HCT116 (cell line): Measurements from ENCODE around the gene SECTM1. TPM values are rescaled to one million over a fixed set of nuclear protein-coding genes. Genes with fewer than 3 reads are reported as not detected.

Experiments used
- ATAC-seq: fragments of 200-7000 bp; cut with Tn5 transposase; 2 replicates; pipeline ENCODE4 v1.9.1; 2020; ENCODE audit warnings: mild to moderate bottlenecking, moderate library complexity
- BruUV-seq: library from RNA; stranded (reverse); fragments of 400-500 nt; replicated peaks from 2 replicates; lab custom pipeline; 2021; lab: Mats Ljungman, UMichigan
- CTCF ChIA-PET: fragments of 300-600 bp; sonication (Branson Sonifier 250); formaldehyde crosslinking; loops from one replicate; lab custom pipeline; 2021; ENCODE audit warnings: antibody characterized with exemption; lab: Charles Lee
- POLR2A ChIA-PET: fragments of 300-600, 350-600 bp; sonication (Branson Sonifier 250); formaldehyde crosslinking; loops from one replicate; lab custom pipeline; 2021; ENCODE audit warnings: antibody characterized with exemption; lab: Charles Lee
- RAD21 ChIA-PET, 2 experiments: fragments of 300-600 bp; sonication (Branson Sonifier 250); formaldehyde crosslinking; loops; one replicate each; lab custom pipeline; 2023; ENCODE audit warnings: low total read pairs in 2 of 2; ENCODE audit not compliant: uncharacterized antibody in 2 of 2, unreplicated experiment in 2 of 2, low non-redundant PET in 1 of 2; lab: Charles Lee
- DNase-seq: peaks from one replicate; pipeline ENCODE4 v3.0.0-alpha.2; 2010; ENCODE audit warnings: low read depth, low spot score
- H2AFZ ChIP-seq: fragments of 200-600 bp; shearing (Covaris generic), sonication (generic); 2 replicates; pipeline ENCODE4 v1.6.1; 2017; ENCODE audit warnings: low read depth, mixed run types, mixed read lengths, antibody characterized with exemption, low read length; ENCODE audit not compliant: poor library complexity, severe bottlenecking
- H3K27ac ChIP-seq: 2 replicates; pipeline ENCODE4 v1.5.1; 2012; ENCODE audit warnings: low read depth, low read length
- H3K27me3 ChIP-seq: fragments of 200-600 bp; sonication (generic); 2 replicates; pipeline ENCODE4 v1.6.1; 2016; ENCODE audit warnings: mixed run types, low read length, mixed read lengths; ENCODE audit not compliant: insufficient read depth
- H3K36me3 ChIP-seq, 2 experiments: fragments of 200-500 bp in 1 of 2; fragments of 200-600 bp in 1 of 2; sonication (Bioruptor generic) in 1 of 2; sonication (generic) in 1 of 2; 2 replicates each; pipeline versions ENCODE4 v1.5.1 to v1.6.1; 2014 to 2016; ENCODE audit warnings: low read length in 2 of 2, inconsistent platforms in 1 of 2, mixed read lengths in 1 of 2, mixed run types in 1 of 2; ENCODE audit not compliant: insufficient read depth in 2 of 2, control insufficient read depth in 1 of 2
- H3K4me1 ChIP-seq, 2 experiments: fragments of 200-600 bp in 1 of 2; sonication (generic) in 1 of 2; 2 replicates each; pipeline versions ENCODE4 v1.5.1 to v1.6.1; 2012 to 2017; ENCODE audit warnings: low read length in 2 of 2, inconsistent platforms in 1 of 2, mild to moderate bottlenecking in 1 of 2, mixed read lengths in 1 of 2, mixed run types in 1 of 2, moderate library complexity in 1 of 2; ENCODE audit not compliant: insufficient read depth in 2 of 2, control insufficient read depth in 1 of 2
- H3K4me2 ChIP-seq: fragments of 200-600 bp; sonication (generic); 2 replicates; pipeline ENCODE4 v1.6.1; 2017; ENCODE audit warnings: mixed run types, low read length, mixed read lengths
- H3K4me3 ChIP-seq, 2 experiments: fragments of 200-600 bp in 1 of 2; sonication (generic) in 1 of 2; replicated peaks in 1 of 2; 2 replicates each; pipeline ENCODE4 v1.5.1; 2011 to 2016; ENCODE audit warnings: low read length in 2 of 2, control low read depth in 1 of 2, low read depth in 1 of 2, mild to moderate bottlenecking in 1 of 2, mixed read lengths in 1 of 2, mixed run types in 1 of 2
- H3K79me2 ChIP-seq: fragments of 200-600 bp; sonication (generic); 2 replicates; pipeline ENCODE4 v1.6.1; 2017; ENCODE audit warnings: mild to moderate bottlenecking, mixed run types, low read length, moderate library complexity, mixed read lengths; ENCODE audit not compliant: insufficient read depth
- H3K9ac ChIP-seq: fragments of 200-600 bp; sonication (generic); 2 replicates; pipeline ENCODE4 v1.6.1; 2016; ENCODE audit warnings: low read length, mixed read lengths
- H3K9me2 ChIP-seq: fragments of 200-600 bp; sonication (generic), shearing (Covaris generic); 2 replicates; pipeline ENCODE4 v1.6.1; 2017; ENCODE audit warnings: mixed run types, mild to moderate bottlenecking, moderate library complexity; ENCODE audit not compliant: insufficient read depth
- H3K9me3 ChIP-seq, 2 experiments: fragments of 200-500 bp in 1 of 2; fragments of 200-600 bp in 1 of 2; sonication (Bioruptor generic) in 1 of 2; sonication (generic) in 1 of 2; 2 replicates each; pipeline ENCODE4 v1.6.1; 2014 to 2017; ENCODE audit warnings: low read length in 2 of 2, mixed read lengths in 2 of 2, inconsistent platforms in 1 of 2, low read depth in 1 of 2, mild to moderate bottlenecking in 1 of 2, mixed run types in 1 of 2, moderate library complexity in 1 of 2; ENCODE audit not compliant: control insufficient read depth in 1 of 2, insufficient read depth in 1 of 2
- H4K20me1 ChIP-seq: fragments of 200-600 bp; sonication (generic), shearing (Covaris generic); 2 replicates; pipeline ENCODE4 v1.6.1; 2017; ENCODE audit warnings: mixed run types, mild to moderate bottlenecking, moderate library complexity; ENCODE audit not compliant: insufficient read depth
- CBX3 ChIP-seq: IDR thresholded peaks from 2 replicates; pipeline ENCODE4 v1.6.1; 2012; ENCODE audit warnings: low read depth
- EGR1 ChIP-seq: IDR thresholded peaks from 2 replicates; pipeline ENCODE4 v1.6.1; 2012; ENCODE audit warnings: low read depth
- EZH2phosphoT487 ChIP-seq: fragments of 200-600 bp; IDR thresholded peaks from 2 replicates; pipeline ENCODE4 v1.6.1; 2018; ENCODE audit warnings: antibody characterized with exemption, borderline replicate concordance
- FOSL1 ChIP-seq: IDR thresholded peaks from 2 replicates; pipeline ENCODE4 v1.6.1; 2012; ENCODE audit warnings: low read depth
- POLR2A ChIP-seq: IDR thresholded peaks from 2 replicates; pipeline ENCODE4 v1.7.0; 2011; ENCODE audit warnings: borderline replicate concordance; ENCODE audit not compliant: insufficient read depth, insufficient read length; ENCODE audit errors: extremely low read depth
- POLR2AphosphoS5 ChIP-seq: IDR thresholded peaks from 2 replicates; pipeline ENCODE4 v1.6.1; 2011; ENCODE audit warnings: mild to moderate bottlenecking, low read depth, low read length, moderate library complexity
- SIN3A ChIP-seq: IDR thresholded peaks from 2 replicates; pipeline ENCODE4 v1.6.1; 2012; ENCODE audit warnings: low read depth
- SP1 ChIP-seq: IDR thresholded peaks from 2 replicates; pipeline ENCODE4 v1.6.1; 2012; ENCODE audit warnings: low read depth
- YY1 ChIP-seq: IDR thresholded peaks from 2 replicates; pipeline ENCODE4 v1.6.1; 2011; ENCODE audit warnings: low read length, low read depth, moderate library complexity, mild to moderate bottlenecking; ENCODE audit not compliant: insufficient replicate concordance; ENCODE audit errors: extremely low read depth
- intact Hi-C: fragments of 100-400 bp; cut with micrococcal nuclease; formaldehyde crosslinking; loops from 2 replicates; pipeline ENCODE4 v1.10.0; 2022
- total RNA-seq: library from RNA; stranded (reverse); gene quantifications from one replicate; pipeline ENCODE4 v1.2.1, GENCODE V29; 2021; ENCODE audit not compliant: unreplicated experiment
- TF ChIP-seq, protein P1 (sequence below): IDR thresholded peaks from 2 replicates; pipeline ENCODE4 v1.6.1; 2012; ENCODE audit warnings: low read depth
- TF ChIP-seq, protein P2 (sequence below): IDR thresholded peaks from 2 replicates; pipeline ENCODE4 v1.6.1; 2012
- TF ChIP-seq, protein P3 (sequence below): IDR thresholded peaks from 2 replicates; pipeline ENCODE4 v1.6.1; 2012

The SECTM1 gene
- total RNA-seq, 1 experiment from 2014 or later: 6.8 TPM

DNA sequence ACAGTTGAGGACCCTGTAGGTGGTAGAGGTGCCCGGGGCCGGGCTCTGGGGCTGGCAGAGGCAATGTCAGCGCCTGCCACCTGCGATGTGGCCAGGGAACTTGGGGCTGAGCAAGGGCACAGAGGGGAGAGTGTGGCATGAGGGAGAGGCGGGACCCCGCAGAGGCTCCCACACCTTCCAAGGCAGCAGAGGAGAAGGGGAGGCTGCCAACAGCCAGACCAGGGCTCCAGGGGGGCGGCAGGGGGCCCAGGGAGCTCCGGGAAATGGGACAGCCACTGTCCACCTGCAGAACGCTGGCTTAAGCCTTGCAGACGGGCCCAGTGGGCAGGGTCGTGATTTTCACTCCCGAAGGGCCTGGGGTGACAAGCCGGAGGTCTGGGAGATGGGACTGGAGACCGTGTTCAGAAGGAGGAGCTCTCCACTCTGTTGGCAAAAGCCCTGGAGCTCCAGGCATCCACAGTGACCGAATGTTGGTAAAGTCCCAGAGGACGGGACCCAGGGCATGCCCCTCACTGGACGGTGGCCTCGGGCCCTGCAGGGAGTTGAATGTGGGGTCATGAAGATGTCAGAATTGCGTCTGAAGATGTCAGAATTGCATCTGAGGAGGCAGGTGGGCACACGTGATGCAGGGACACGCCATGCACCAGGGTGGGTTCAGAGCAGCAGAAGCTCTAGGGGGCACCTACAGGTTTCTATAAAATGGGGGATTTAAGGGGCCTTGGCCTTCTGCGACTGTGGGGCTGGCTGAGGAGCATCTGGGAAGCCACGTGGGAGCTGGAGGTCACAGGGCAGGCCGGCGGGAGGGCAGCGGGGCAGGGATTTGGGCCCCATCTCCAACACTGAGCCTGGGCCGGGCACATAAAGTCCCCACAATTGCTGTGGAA lies 34.8 kb downstream of the SECTM1 start (continued):
- TF ChIP-seq, protein P1, sequence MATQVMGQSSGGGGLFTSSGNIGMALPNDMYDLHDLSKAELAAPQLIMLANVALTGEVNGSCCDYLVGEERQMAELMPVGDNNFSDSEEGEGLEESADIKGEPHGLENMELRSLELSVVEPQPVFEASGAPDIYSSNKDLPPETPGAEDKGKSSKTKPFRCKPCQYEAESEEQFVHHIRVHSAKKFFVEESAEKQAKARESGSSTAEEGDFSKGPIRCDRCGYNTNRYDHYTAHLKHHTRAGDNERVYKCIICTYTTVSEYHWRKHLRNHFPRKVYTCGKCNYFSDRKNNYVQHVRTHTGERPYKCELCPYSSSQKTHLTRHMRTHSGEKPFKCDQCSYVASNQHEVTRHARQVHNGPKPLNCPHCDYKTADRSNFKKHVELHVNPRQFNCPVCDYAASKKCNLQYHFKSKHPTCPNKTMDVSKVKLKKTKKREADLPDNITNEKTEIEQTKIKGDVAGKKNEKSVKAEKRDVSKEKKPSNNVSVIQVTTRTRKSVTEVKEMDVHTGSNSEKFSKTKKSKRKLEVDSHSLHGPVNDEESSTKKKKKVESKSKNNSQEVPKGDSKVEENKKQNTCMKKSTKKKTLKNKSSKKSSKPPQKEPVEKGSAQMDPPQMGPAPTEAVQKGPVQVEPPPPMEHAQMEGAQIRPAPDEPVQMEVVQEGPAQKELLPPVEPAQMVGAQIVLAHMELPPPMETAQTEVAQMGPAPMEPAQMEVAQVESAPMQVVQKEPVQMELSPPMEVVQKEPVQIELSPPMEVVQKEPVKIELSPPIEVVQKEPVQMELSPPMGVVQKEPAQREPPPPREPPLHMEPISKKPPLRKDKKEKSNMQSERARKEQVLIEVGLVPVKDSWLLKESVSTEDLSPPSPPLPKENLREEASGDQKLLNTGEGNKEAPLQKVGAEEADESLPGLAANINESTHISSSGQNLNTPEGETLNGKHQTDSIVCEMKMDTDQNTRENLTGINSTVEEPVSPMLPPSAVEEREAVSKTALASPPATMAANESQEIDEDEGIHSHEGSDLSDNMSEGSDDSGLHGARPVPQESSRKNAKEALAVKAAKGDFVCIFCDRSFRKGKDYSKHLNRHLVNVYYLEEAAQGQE: no peak
- no peak for TF ChIP-seq POLR2AphosphoS5
- no peak for TF ChIP-seq CBX3
- no peak for TF ChIP-seq EGR1
- no peak for TF ChIP-seq YY1
- TF ChIP-seq EZH2phosphoT487: no peak

DNA sequence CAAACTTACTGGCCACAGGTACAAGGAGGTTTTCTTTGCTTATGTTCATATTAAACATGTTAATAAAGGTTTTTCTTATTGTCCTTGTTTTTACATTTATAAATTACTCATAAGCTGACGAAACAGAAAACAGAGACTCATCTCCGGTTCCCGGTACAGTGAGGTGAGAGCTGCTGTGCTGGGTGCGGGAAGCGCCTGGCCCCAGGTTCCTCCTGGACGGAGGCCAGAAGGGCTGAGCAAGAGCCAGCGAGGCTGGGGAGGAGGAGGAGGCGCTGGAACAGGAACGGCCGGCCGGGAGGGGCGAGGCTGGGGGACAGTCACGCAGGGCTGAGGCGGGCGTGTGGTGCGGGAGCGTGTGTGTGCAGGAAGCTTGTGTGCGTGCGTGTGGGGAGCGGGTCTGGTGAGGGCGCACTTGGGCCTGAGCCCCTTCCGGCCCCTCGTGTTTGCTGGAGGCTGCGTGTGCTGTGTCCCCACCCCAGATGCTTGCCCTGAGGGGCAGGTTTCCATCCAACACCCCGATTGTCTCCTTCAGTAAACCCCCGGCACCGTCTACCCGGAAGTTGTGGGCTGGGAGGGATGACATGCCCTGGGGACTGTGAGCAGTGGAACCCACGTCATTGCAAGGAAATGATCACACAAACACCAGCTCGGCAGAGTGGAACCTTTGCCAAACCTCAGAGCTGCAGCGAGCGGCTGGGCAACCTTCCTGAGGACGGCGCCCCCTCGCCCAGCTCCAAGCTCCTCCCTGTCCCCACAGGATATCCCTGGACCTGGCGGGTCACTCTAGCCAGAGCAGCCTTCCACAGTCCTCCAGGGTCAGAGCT lies 35.6 kb downstream of the SECTM1 start:
- TF ChIP-seq EZH2phosphoT487 (no peak), POLR2A (no peak), FOSL1 (no peak), EGR1 (no peak), YY1 (peak; percentile 43), SIN3A (no peak; the same call in 1 of the 2 replicates), POLR2AphosphoS5 (peak; percentile 65; the same call in 1 of the 2 replicates), SP1 (peak; percentile 72)
- TF ChIP-seq, protein P2, sequence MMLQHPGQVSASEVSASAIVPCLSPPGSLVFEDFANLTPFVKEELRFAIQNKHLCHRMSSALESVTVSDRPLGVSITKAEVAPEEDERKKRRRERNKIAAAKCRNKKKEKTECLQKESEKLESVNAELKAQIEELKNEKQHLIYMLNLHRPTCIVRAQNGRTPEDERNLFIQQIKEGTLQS: no peak
- TF ChIP-seq, protein P3, sequence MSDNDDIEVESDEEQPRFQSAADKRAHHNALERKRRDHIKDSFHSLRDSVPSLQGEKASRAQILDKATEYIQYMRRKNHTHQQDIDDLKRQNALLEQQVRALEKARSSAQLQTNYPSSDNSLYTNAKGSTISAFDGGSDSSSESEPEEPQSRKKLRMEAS: peak; percentile 82; the same call in 1 of the 2 replicates
- POLR2A ChIA-PET: interaction anchor here (0.9 to 2.1 kb wide), 7 partner anchors 11 to 69 kb away, joined by 3 to 10 read pairs (median 4); partner anchors contain the start of genes CD7 and SLC16A3
- DNase-seq (no peak), ATAC-seq (peak; percentile 64)
- RAD21 ChIA-PET: no interaction called here
- peak overlapping the region; percentile 52 to 62 for H3K4me3 ChIP-seq
- H3K9ac ChIP-seq: peak overlapping the region; percentile 69
- peak overlapping the region; percentile 89 for H3K27ac ChIP-seq
- no peaks in the 10 kb centered on the region for H3K9me2 ChIP-seq
- H3K79me2 ChIP-seq: no peaks in the 10 kb centered on the region
- no TSS peak for BruUV-seq
- no peaks in the 10 kb centered on the region for H3K9me3 ChIP-seq
- CTCF ChIA-PET: interaction anchor here (0.6 to 1.6 kb wide), 4 partner anchors 12 to 36 kb away, joined by 3 to 4 read pairs (median 4); partner anchors contain the start of gene SECTM1
- peak overlapping the region; percentile 93 for H3K4me2 ChIP-seq
- peak overlapping the region; percentile 32 for H2AFZ ChIP-seq
- peaks cover 35 to 64% of the 10 kb centered on the region in 2 experiments for H3K4me1 ChIP-seq
- no peaks in the 10 kb centered on the region for H3K27me3 ChIP-seq
- no peaks in the 10 kb centered on the region for H3K36me3 ChIP-seq
- no peaks in the 10 kb centered on the region for H4K20me1 ChIP-seq
- intact Hi-C loops: loop anchor here (10.0 kb wide), 1 partner anchor 263 kb away; the partner anchor contains the start of genes DCXR and RAC3
